ENCODE data around the gene GPBP1L1. TPM values are rescaled to one million over a fixed set of nuclear protein-coding genes. Genes with fewer than 3 reads are reported as not detected.

GPBP1L1 gene
- polyA plus RNA-seq, 1 donor from 2014 or later = 55.1 TPM

- Histone ChIP-seq H3K4me2 (ENCODE audit: low read length) (peak within 1 kb of the TSS; percentile 99), H3F3A (ENCODE audit: insufficient read depth, low read length, poor library complexity, severe bottlenecking) (peaks cover 12% of the 10 kb centered on the region), H3K27me3 (ENCODE audit: insufficient read depth, low read depth, low read length) (no peaks in the 10 kb centered on the region), H4K20me1 (ENCODE audit: insufficient read depth) (no peaks in the 10 kb centered on the region), H3K27ac (ENCODE audit: low read length) (peak within 1 kb of the TSS; percentile 96), H3K9me2 (ENCODE audit: insufficient read depth, low read length) (no peaks in the 10 kb centered on the region), H3K4me3 (ENCODE audit: low read length) (peak within 1 kb of the TSS; percentile 93), H3K9me3 (ENCODE audit: low read length) (no peaks in the 10 kb centered on the region), H3K36me3 (ENCODE audit: insufficient read depth, low read length) (no peaks in the 10 kb centered on the region), H3K79me2 (replicated peaks; ENCODE audit: insufficient read depth, low read length) (peaks cover 48% of the 10 kb centered on the region), H3K9ac (ENCODE audit: low read length) (peak within 1 kb of the TSS; percentile 90), H2AFZ (ENCODE audit: low read depth, low read length) (peak within 1 kb of the TSS; percentile 95)
- TF ChIP-seq RAD21 (conservative IDR thresholded peaks at IDR 0.05) = no peak
- TF ChIP-seq TAF1 (IDR thresholded peaks at IDR 0.05; ENCODE audit: low read depth) = peak; percentile 56
- TF ChIP-seq EP300 (conservative IDR thresholded peaks at IDR 0.05; ENCODE audit: poor library complexity, severe bottlenecking) = peak; percentile 26
- peak; percentile 85 for TF ChIP-seq MXI1 (conservative IDR thresholded peaks at IDR 0.05; ENCODE audit: poor library complexity, severe bottlenecking)
- peak; percentile 83 for TF ChIP-seq POLR2AphosphoS5 (IDR thresholded peaks at IDR 0.05)
- TF ChIP-seq SMC3 (conservative IDR thresholded peaks at IDR 0.05; ENCODE audit: poor library complexity) = peak; percentile 37
- TF ChIP-seq EZH2 (IDR thresholded peaks at IDR 0.05; ENCODE audit: borderline replicate concordance, insufficient read depth, low read length, poor library complexity, severe bottlenecking) = no peak
- peak; percentile 14 for TF ChIP-seq CTCF (IDR thresholded peaks at IDR 0.05; ENCODE audit: poor library complexity, severe bottlenecking)
- TF ChIP-seq, protein P1, sequence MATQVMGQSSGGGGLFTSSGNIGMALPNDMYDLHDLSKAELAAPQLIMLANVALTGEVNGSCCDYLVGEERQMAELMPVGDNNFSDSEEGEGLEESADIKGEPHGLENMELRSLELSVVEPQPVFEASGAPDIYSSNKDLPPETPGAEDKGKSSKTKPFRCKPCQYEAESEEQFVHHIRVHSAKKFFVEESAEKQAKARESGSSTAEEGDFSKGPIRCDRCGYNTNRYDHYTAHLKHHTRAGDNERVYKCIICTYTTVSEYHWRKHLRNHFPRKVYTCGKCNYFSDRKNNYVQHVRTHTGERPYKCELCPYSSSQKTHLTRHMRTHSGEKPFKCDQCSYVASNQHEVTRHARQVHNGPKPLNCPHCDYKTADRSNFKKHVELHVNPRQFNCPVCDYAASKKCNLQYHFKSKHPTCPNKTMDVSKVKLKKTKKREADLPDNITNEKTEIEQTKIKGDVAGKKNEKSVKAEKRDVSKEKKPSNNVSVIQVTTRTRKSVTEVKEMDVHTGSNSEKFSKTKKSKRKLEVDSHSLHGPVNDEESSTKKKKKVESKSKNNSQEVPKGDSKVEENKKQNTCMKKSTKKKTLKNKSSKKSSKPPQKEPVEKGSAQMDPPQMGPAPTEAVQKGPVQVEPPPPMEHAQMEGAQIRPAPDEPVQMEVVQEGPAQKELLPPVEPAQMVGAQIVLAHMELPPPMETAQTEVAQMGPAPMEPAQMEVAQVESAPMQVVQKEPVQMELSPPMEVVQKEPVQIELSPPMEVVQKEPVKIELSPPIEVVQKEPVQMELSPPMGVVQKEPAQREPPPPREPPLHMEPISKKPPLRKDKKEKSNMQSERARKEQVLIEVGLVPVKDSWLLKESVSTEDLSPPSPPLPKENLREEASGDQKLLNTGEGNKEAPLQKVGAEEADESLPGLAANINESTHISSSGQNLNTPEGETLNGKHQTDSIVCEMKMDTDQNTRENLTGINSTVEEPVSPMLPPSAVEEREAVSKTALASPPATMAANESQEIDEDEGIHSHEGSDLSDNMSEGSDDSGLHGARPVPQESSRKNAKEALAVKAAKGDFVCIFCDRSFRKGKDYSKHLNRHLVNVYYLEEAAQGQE (IDR thresholded peaks at IDR 0.05; ENCODE audit: borderline replicate concordance) = peak; percentile 40
These were observed 1.7 kb upstream of the GPBP1L1 start, which contains the start of gene TMEM69 for GRCh38 chr1:45687754-45688740. TMEM69 (plus strand) TSS chr1:45688181; CDS start chr1:45691069, 2,888 bp downstream.

- peaks cover 57% of the 10 kb centered on the region for H3K79me2 ChIP-seq (replicated peaks; ENCODE audit: insufficient read depth, low read length)
These were observed 851 bp upstream of the GPBP1L1 start for GRCh38 chr1:45687014-45687753.

More at GRCh38 chr1:45687014-45687753, 851 bp upstream of the GPBP1L1 start:
- Histone ChIP-seq H2AFZ (ENCODE audit: low read depth, low read length) (peak overlapping the region; percentile 95), H3K9me2 (ENCODE audit: insufficient read depth, low read length) (no peaks in the 10 kb centered on the region), H3K36me3 (ENCODE audit: insufficient read depth, low read length) (no peaks in the 10 kb centered on the region), H3K4me3 (ENCODE audit: low read length) (peak overlapping the region; percentile 93), H3K9ac (ENCODE audit: low read length) (peak overlapping the region; percentile 90), H3K27me3 (ENCODE audit: insufficient read depth, low read depth, low read length) (no peaks in the 10 kb centered on the region), H4K20me1 (ENCODE audit: insufficient read depth) (no peaks in the 10 kb centered on the region), H3F3A (ENCODE audit: insufficient read depth, low read length, poor library complexity, severe bottlenecking) (peaks cover 12% of the 10 kb centered on the region), H3K9me3 (ENCODE audit: low read length) (no peaks in the 10 kb centered on the region), H3K27ac (ENCODE audit: low read length) (peak overlapping the region; percentile 96), H3K4me2 (ENCODE audit: low read length) (peak overlapping the region; percentile 60)
- TF ChIP-seq TAF1 (IDR thresholded peaks at IDR 0.05; ENCODE audit: low read depth) (peak; percentile 66), RAD21 (conservative IDR thresholded peaks at IDR 0.05) (no peak), EZH2 (IDR thresholded peaks at IDR 0.05; ENCODE audit: borderline replicate concordance, insufficient read depth, low read length, poor library complexity, severe bottlenecking) (no peak), SMC3 (conservative IDR thresholded peaks at IDR 0.05; ENCODE audit: poor library complexity) (no peak), CTCF (IDR thresholded peaks at IDR 0.05; ENCODE audit: poor library complexity, severe bottlenecking) (no peak), MXI1 (conservative IDR thresholded peaks at IDR 0.05; ENCODE audit: poor library complexity, severe bottlenecking) (peak; percentile 32), EP300 (conservative IDR thresholded peaks at IDR 0.05; ENCODE audit: poor library complexity, severe bottlenecking) (no peak), POLR2AphosphoS5 (IDR thresholded peaks at IDR 0.05) (peak; percentile 85)
- TF ChIP-seq, protein P1 (IDR thresholded peaks at IDR 0.05; ENCODE audit: borderline replicate concordance) = peak; percentile 83

All from neural cell (in vitro differentiated cells).